Retinal pigment epithelial cell (primary cell): ENCODE data around the gene GLIS2.

ENCODE experiments used
- DNase-seq: peaks from one replicate; pipeline ENCODE4 v3.0.0-alpha.2; 2010; ENCODE audit warnings: low read depth
- H3K4me3 ChIP-seq: 2 replicates; pipeline ENCODE4 v1.5.1; 2011; ENCODE audit warnings: mild to moderate bottlenecking, low read length, control low read depth, moderate library complexity
- TF ChIP-seq, protein P1 (sequence below): conservative IDR thresholded peaks from 2 replicates; pipeline ENCODE4 v1.5.1; 2011; ENCODE audit warnings: low read depth, low read length, control low read depth, inconsistent platforms

Gene GLIS2

DNA sequence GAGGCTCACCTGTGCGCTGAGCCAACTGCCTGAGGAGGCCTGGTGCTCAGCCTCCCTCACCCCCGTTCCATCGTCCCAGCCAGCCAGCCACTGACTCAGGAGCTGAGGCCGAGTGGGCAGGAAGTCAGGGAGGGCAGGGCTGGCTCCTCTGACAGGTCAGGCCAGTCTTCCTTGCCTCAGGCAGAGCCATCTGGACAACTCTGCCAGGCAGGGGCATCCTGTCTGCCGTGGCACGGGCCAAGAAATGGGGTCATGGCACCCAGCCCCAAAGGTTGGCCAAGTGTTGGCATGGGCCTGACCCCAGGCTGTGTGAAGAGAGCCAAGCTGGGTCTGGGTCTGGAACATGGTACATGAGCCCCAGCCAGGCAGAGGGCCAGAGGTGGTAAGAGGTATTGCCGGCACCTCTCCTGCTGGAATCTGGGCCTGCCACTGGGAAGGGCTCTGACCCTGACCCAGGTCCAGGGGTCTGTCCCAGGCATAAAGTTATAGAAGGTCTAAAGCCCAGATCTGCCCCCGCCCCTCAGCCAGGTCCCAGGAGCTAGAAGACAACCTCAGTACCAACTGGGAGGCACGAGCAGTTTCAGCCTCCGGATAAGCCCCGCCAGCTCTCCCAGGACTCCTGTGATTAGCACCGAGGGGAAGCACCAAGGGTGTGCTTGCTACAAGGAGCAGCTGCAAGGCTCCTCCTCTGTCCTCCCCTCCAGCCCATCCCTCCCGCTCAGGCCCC is 53.3 kb downstream of the GLIS2 start:
- TF ChIP-seq, protein P1, sequence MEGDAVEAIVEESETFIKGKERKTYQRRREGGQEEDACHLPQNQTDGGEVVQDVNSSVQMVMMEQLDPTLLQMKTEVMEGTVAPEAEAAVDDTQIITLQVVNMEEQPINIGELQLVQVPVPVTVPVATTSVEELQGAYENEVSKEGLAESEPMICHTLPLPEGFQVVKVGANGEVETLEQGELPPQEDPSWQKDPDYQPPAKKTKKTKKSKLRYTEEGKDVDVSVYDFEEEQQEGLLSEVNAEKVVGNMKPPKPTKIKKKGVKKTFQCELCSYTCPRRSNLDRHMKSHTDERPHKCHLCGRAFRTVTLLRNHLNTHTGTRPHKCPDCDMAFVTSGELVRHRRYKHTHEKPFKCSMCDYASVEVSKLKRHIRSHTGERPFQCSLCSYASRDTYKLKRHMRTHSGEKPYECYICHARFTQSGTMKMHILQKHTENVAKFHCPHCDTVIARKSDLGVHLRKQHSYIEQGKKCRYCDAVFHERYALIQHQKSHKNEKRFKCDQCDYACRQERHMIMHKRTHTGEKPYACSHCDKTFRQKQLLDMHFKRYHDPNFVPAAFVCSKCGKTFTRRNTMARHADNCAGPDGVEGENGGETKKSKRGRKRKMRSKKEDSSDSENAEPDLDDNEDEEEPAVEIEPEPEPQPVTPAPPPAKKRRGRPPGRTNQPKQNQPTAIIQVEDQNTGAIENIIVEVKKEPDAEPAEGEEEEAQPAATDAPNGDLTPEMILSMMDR: no peak
- DNase-seq: no peak
- no peak overlapping the region for H3K4me3 ChIP-seq

DNA sequence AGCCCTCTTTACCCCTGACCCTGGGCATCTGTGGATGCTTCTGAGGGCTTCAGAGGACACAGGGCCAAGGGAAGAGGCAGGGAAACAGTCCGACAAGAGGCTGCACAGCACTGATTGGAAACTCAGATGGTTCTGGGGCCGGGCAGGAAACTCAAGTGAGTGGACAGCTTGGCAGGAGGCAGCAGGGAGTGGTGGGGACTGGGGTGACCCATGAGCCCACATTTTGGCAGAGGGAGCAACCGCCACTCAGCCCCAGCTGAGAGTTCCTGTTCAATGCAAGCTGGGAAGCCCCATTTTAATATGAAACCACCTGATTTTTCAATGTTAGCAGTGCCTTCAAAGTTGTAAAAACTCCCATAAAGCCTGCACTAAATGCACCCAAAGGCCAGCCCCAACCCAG is 54.3 kb downstream of the GLIS2 start:
- no peak overlapping the region for H3K4me3 ChIP-seq
- TF ChIP-seq, protein P1: no peak
- no peak for DNase-seq

DNA sequence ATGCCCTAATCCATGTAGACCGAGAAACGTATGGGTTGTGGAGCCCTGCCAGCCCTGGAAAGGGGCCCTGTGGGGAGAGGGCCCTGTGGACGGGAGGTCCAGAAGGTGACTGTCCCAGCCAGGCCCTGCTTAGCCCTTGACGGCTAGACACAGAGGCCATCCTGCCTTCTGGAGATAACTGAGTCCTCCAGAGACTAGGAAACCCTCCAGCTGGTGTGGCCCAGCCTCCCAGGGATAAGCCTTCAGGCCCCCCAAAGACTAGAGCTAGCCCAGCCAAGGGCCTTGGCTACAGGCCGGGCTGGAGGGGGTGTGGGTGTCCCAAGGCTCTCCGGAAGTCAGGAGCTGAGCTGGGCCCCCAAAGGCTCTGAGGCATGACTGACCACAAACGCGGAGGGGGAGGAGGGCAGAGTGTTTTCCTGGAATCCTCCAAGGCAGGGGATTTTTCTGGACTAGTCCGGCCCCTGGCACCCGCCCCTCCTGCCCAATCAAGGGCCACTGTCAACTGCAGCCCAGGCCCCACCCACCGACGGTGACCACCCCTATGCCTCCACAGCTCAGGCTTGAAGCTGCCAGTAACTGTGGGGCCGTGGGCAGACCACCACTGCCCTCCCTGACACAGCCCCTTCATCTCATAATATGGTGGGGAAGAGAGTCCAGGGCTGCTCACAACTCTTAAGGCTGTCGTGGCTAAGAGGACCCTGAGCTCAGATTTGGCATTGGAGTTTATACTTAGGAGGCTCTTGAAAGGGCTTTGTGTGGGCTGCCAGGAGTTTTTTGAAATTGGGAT is 54.9 kb downstream of the GLIS2 start:
- TF ChIP-seq, protein P1: no peak
- peak; percentile 81 for DNase-seq
- peak overlapping the region; percentile 3 for H3K4me3 ChIP-seq

DNA sequence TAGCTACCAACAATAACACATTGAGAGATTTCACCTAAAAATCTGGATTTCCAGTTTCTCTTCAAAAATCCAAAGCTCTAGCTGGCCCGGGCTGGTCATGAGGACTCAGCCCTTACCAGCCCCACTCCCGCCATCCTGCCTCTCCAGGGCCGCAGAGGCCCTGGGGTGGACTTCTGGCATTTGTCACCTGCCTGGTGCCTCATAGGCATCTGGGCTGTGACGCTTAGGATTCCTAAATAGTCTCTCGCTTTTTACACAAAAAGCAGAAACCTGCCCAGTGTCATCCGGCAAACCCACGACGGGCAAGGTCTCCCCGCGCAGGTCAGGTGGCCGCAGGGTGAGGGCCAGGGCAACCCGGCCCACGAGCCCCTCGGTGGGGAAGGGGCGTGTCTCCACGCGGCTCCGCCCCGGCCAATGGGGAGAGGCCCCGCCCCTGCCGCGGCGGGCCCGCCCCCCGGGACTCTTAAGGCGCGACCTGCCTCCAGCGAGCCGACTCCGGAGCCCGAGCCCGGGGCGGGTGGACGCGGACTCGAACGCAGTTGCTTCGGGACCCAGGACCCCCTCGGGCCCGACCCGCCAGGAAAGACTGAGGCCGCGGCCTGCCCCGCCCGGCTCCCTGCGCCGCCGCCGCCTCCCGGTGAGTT is 55.6 kb downstream of the GLIS2 start, which contains the start of gene VASN:
VASN (plus strand) TSS at position 492 of the 644 bp plus-strand sequence. CDS start 9,030 bp downstream, outside the sequence.
- DNase-seq: no peak
- TF ChIP-seq, protein P1: no peak
- H3K4me3 ChIP-seq: peak within 1 kb of the TSS; percentile 84

DNA sequence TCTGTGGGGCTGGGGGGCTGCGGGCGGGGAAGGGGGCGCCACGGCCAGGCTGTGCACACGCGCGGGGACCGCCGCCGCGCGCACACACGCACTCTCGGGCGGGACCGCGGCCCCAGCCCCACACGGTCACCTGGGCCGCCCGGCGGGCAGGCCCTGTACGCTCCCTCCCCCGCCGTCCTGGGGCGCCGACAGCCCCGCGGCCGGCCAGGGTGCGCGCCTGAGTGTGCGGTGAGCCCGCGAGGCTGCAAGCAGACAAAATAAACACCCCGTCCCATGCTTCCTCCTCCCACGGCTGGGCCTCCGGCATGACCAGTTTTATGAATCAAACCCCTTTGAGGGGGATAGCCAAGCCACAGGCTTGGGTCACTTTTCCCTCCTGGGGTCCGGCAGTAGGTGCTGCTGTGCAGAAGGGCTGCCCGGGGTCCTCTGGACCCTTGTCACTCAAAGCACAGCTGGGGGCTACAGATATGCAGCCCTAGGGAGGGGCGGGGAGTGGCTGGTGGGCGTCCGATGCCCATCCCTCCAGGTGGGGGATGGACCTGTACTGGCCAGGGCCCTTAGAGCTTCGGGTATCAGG is 56.2 kb downstream of the GLIS2 start:
- peak overlapping the region; percentile 84 for H3K4me3 ChIP-seq
- no peak for DNase-seq
- TF ChIP-seq, protein P1: no peak

DNA sequence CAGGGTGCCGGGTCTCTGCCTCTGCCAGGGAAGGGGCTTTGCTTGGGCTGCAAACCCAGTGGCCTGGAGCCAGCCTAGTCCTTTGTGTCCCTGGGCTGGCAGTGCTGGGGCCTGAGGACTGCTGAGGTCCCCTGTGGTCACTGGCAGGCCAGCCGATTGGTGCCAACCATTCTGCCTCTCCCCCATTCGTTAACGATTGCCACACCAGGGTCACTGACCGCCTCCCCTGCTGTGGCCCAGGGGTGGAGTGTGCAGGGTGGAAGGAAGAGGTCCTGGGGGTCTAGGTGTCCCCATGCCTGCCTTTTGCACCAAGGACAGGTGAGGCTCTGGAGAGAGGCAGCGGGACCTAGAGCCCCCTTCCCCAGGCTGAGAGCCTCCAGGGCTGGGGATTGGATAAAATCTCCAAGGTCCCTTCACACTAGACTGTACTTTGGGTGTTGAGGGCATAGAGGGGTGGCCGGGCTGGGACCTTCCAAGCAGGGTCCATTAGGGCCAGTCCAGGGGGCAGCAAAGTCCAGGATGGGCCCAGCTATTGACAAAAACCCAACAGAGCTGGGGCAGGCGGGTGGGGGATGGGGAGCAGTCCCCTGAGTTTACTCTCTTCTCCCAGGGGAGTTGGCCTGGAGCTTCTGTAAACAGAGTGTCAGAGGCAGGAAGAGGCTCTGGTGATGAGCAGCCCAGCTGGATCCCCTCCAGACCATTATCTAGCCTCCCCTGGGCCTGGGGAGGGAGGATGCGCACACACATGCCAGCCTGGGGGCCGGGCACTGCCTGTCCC is 56.9 kb downstream of the GLIS2 start:
- TF ChIP-seq, protein P1: no peak
- DNase-seq: no peak
- H3K4me3 ChIP-seq: peak overlapping the region; percentile 84
